ENCODE results near the gene PPP3R1. TPM values are rescaled to one million over a fixed set of nuclear protein-coding genes. Genes with fewer than 3 reads are reported as not detected.

Gene PPP3R1
- total and polyA plus RNA-seq, 2 of the 8 experiments (the other 6 are each of a cell fraction or from before 2014, with no cell fraction given): 9.3 to 85.1 TPM

GRCh38 chr2:68171684-68172083 lies 80.6 kb downstream of the PPP3R1 start (continued):
- TF ChIP-seq CHD7 (IDR thresholded peaks at IDR 0.05; ENCODE audit: insufficient replicate concordance, low read length) (no peak), KDM4A (IDR thresholded peaks at IDR 0.05; ENCODE audit: low read depth, low read length, severe bottlenecking) (no peak), CHD1 (IDR thresholded peaks at IDR 0.05; ENCODE audit: low read depth, low read length) (no peak)

Measured in H1 (cell line).